HepG2 (cell line): Measurements from ENCODE around the gene ABCC12. TPM values are rescaled to one million over a fixed set of nuclear protein-coding genes. Genes with fewer than 3 reads are reported as not detected.
A peak's percentile ranks its signal among the peaks of the same experiment; 100 is the strongest.

Experiments used
- ATF7 ChIP-seq, 2 experiments: fragments of 450-650 bp in 1 of 2; sonication (generic) in 1 of 2; formaldehyde crosslinking in 1 of 2; IDR thresholded peaks; 2 replicates each; pipeline versions ENCODE4 v1.4.0 to v1.6.1; 2016 to 2020; ENCODE audit warnings: antibody characterized with exemption in 1 of 2, mild to moderate bottlenecking in 1 of 2, missing genetic modification reagents in 1 of 2
- BRF2 ChIP-seq: sonication (generic); formaldehyde crosslinking; IDR thresholded peaks from 2 replicates; pipeline ENCODE4 v1.8.1; 2022; ENCODE audit warnings: mild to moderate bottlenecking, missing genetic modification reagents
- CEBPB ChIP-seq: IDR thresholded peaks from 2 replicates; pipeline ENCODE4 v1.6.1; 2011; ENCODE audit warnings: low read depth, low read length, improper control_type of control experiment, borderline replicate concordance
- CEBPZ ChIP-seq: IDR thresholded peaks from 2 replicates; pipeline ENCODE4 v1.6.1; 2012; ENCODE audit warnings: low read length, improper control_type of control experiment
- ETV5 ChIP-seq: IDR thresholded peaks from 2 replicates; pipeline ENCODE4 v1.6.1; 2018; ENCODE audit warnings: missing biosample characterization, missing genetic modification reagents, inconsistent platforms, borderline replicate concordance
- FOXA3 ChIP-seq: IDR thresholded peaks from 2 replicates; pipeline ENCODE4 v1.6.1; 2016; ENCODE audit warnings: missing genetic modification reagents, missing compliant biosample characterization
- LCORL ChIP-seq, 2 experiments: fragments of 450-650 bp in 1 of 2; sonication (generic) in 1 of 2; formaldehyde crosslinking in 1 of 2; IDR thresholded peaks; 2 replicates each; pipeline versions ENCODE4 v1.5.0 to v1.6.1; 2017 to 2020; ENCODE audit warnings: antibody characterized with exemption in 1 of 2, missing genetic modification reagents in 1 of 2
- MBNL3 ChIP-seq: fragments of 250-450 bp; sonication (Bioruptor Pico); conservative IDR thresholded peaks from 2 replicates; pipeline ENCODE4 v1.8.0; 2022; ENCODE audit warnings: mild to moderate bottlenecking, inconsistent platforms
- NFYC ChIP-seq: IDR thresholded peaks from 2 replicates; pipeline ENCODE4 v1.6.1; 2016; ENCODE audit warnings: missing genetic modification reagents, missing compliant biosample characterization
- NRL ChIP-seq: sonication (generic); formaldehyde crosslinking; IDR thresholded peaks from 2 replicates; pipeline ENCODE4 v1.5.0; 2020; ENCODE audit warnings: missing genetic modification reagents, mild to moderate bottlenecking, moderate library complexity, borderline replicate concordance
- PATZ1 ChIP-seq: sonication (generic); formaldehyde crosslinking; IDR thresholded peaks from 2 replicates; pipeline ENCODE4 v1.4.0; 2020; ENCODE audit warnings: missing genetic modification reagents
- POGZ ChIP-seq: sonication (generic); formaldehyde crosslinking; IDR thresholded peaks from 2 replicates; pipeline ENCODE4 v1.4.0; 2020; ENCODE audit warnings: mild to moderate bottlenecking, missing genetic modification reagents
- PRDM10 ChIP-seq: sonication (generic); formaldehyde crosslinking; IDR thresholded peaks from 2 replicates; pipeline ENCODE4 v1.4.0; 2020; ENCODE audit warnings: low read depth, missing genetic modification reagents
- SOX5 ChIP-seq: IDR thresholded peaks from 2 replicates; pipeline ENCODE4 v1.6.1; 2016; ENCODE audit warnings: borderline replicate concordance
- ZNF143 ChIP-seq: sonication (generic); formaldehyde crosslinking; IDR thresholded peaks from 2 replicates; pipeline ENCODE4 v1.4.0; 2020; ENCODE audit warnings: missing genetic modification reagents
- ZNF160 ChIP-seq: sonication (generic); formaldehyde crosslinking; IDR thresholded peaks from 2 replicates; pipeline ENCODE4 v1.8.0; 2022; ENCODE audit warnings: mild to moderate bottlenecking, inconsistent platforms, missing genetic modification reagents
- ZNF75D ChIP-seq: sonication (generic); formaldehyde crosslinking; IDR thresholded peaks from 2 replicates; pipeline ENCODE4 v1.8.1; 2023; ENCODE audit warnings: missing genetic modification reagents, mild to moderate bottlenecking, borderline replicate concordance
- ZSCAN29 ChIP-seq: sonication (generic); formaldehyde crosslinking; conservative IDR thresholded peaks from 2 replicates; pipeline ENCODE4 v1.4.0; 2020; ENCODE audit warnings: mild to moderate bottlenecking, missing genetic modification reagents
- polyA plus RNA-seq, 8 experiments: library from polyadenylated mRNA; depleted of rRNA in 3 of 8; stranded (reverse) in 7 of 8; unstranded in 1 of 8; fragments of >200 nt; fragmentation: Illumina TruSeq in 4 of 8; extraction: Trizol in 4 of 8; gene quantifications; 2 replicates each; pipeline versions ENCODE4 v1.2.1 to v1.2.3, GENCODE V29; 2011 to 2016; ENCODE audit warnings: low read depth in 4 of 8, missing spikeins in 1 of 8, mixed read lengths in 1 of 8; ENCODE audit not compliant: insufficient read depth in 1 of 8
- total RNA-seq, 5 experiments: library from RNA; depleted of rRNA; stranded (reverse); fragments of >200 nt; fragmentation: Illumina TruSeq; extraction: Trizol; gene quantifications; 2 replicates each; pipeline ENCODE4 v1.2.3, GENCODE V29; 2016; ENCODE audit warnings: low read depth in 1 of 5

Gene ABCC12
- total and polyA plus RNA-seq, 2 of the 13 experiments (the other 11 are each of a cell fraction or from before 2014, with no cell fraction given), result not detected

GRCh38 chr16:48176635-48177408, 21.0 kb upstream of the ABCC12 start (continued):
- TF ChIP-seq CEBPZ, result no peak
- TF ChIP-seq NFYC (CRISPR knock-in tag), result no peak
- TF ChIP-seq NRL (CRISPR knock-in tag), result 0 out of 2 replicates have a peak, but pooled peaks have one; percentile 17
- TF ChIP-seq PRDM10 (CRISPR knock-in tag), result 0 out of 2 replicates have a peak, but pooled peaks have one; percentile 3
- TF ChIP-seq POGZ (CRISPR knock-in tag), result 0 out of 2 replicates have a peak, but pooled peaks have one; percentile 12
- no peak for TF ChIP-seq MBNL3 (CRISPR knock-in tag)
- TF ChIP-seq LCORL (IDR thresholded peaks at IDR 0.05), result no peak
- TF ChIP-seq LCORL (CRISPR knock-in tag; IDR thresholded peaks at IDR 0.05), result peak; percentile 43; the same call in 1 of the 2 replicates
- 0 out of 2 replicates have a peak, but pooled peaks have one; percentile 57 for TF ChIP-seq ETV5 (CRISPR knock-in tag)
- peak; percentile 53; the same call in 1 of the 2 replicates for TF ChIP-seq ZNF75D (CRISPR knock-in tag)
- peak; percentile 33; the same call in 1 of the 2 replicates for TF ChIP-seq PATZ1 (CRISPR knock-in tag)
- no peak for TF ChIP-seq BRF2 (CRISPR knock-in tag)
- no peak for TF ChIP-seq ATF7 (IDR thresholded peaks at IDR 0.05)
- TF ChIP-seq ATF7 (CRISPR knock-in tag; IDR thresholded peaks at IDR 0.05), result 0 out of 2 replicates have a peak, but pooled peaks have one; percentile 18
- no peak for TF ChIP-seq ZNF160 (CRISPR knock-in tag)
- peak; percentile 16; the same call in 1 of the 2 replicates for TF ChIP-seq FOXA3 (CRISPR knock-in tag)
- TF ChIP-seq ZSCAN29, result no peak
- no peak; the same call in 1 of the 2 replicates for TF ChIP-seq SOX5 (CRISPR knock-in tag)
- TF ChIP-seq CEBPB, result no peak
- peak; percentile 51 for TF ChIP-seq ZNF143
